NB4 (cell line): Measurements from ENCODE around the gene ENTPD6.

Source experiments
- DNase-seq: peaks from one replicate; pipeline ENCODE4 v3.0.0; 2010; ENCODE audit warnings: low read depth
- H3K4me3 ChIP-seq: one replicate; pipeline ENCODE4 v1.5.1; 2011; ENCODE audit warnings: mild to moderate bottlenecking, low read depth, low read length, moderate library complexity
- CTCF ChIP-seq: IDR thresholded peaks from one replicate; pipeline ENCODE4 v1.5.1; 2012; ENCODE audit warnings: low read depth, low read length
- MAX ChIP-seq: IDR thresholded peaks from 2 replicates; pipeline ENCODE4 v1.6.1; 2011; ENCODE audit warnings: low read depth, low read length
- MYC ChIP-seq: IDR thresholded peaks from 2 replicates; pipeline ENCODE4 v1.6.1; 2011; ENCODE audit warnings: low read depth, low read length
- POLR2A ChIP-seq: IDR thresholded peaks from 2 replicates; pipeline ENCODE4 v1.6.1; 2011; ENCODE audit warnings: mild to moderate bottlenecking; ENCODE audit not compliant: insufficient read length; ENCODE audit errors: extremely low read depth

Gene ENTPD6

GRCh38 chr20:25254986-25255680, 59.6 kb downstream of the ENTPD6 start:
- DNase-seq: no peak
- no peak overlapping the region for H3K4me3 ChIP-seq
- no peak for TF ChIP-seq MAX
- no peak for TF ChIP-seq MYC
- no peak for TF ChIP-seq CTCF
- no peak for TF ChIP-seq POLR2A

- no peak overlapping the region for H3K4me3 ChIP-seq
- TF ChIP-seq POLR2A (no peak), CTCF (no peak), MYC (no peak), MAX (no peak)
- no peak for DNase-seq
Observed at GRCh38 chr20:25256226-25256859, 60.8 kb downstream of the ENTPD6 start.

- TF ChIP-seq MYC: no peak
- TF ChIP-seq POLR2A: no peak
- TF ChIP-seq CTCF: no peak
- TF ChIP-seq MAX: no peak
- no peak for DNase-seq
- H3K4me3 ChIP-seq: no peak overlapping the region
Observed at GRCh38 chr20:25257130-25257529, 61.6 kb downstream of the ENTPD6 start.

GRCh38 chr20:25257756-25258475, 62.4 kb downstream of the ENTPD6 start:
- no peak overlapping the region for H3K4me3 ChIP-seq
- no peak for TF ChIP-seq CTCF
- TF ChIP-seq MYC: no peak
- no peak for TF ChIP-seq POLR2A
- no peak for TF ChIP-seq MAX
- no peak for DNase-seq

- TF ChIP-seq MYC: no peak
- TF ChIP-seq MAX: no peak
- no peak for TF ChIP-seq POLR2A
- TF ChIP-seq CTCF: no peak
- DNase-seq: no peak
- no peak overlapping the region for H3K4me3 ChIP-seq
Observed at GRCh38 chr20:25258476-25258805, 62.9 kb downstream of the ENTPD6 start.
